Lower lobe of right lung (tissue), 2 donors: ENCODE data around the gene CKLF. TPM values are rescaled to one million over a fixed set of nuclear protein-coding genes. Genes with fewer than 3 reads are reported as not detected.
A peak's percentile ranks its signal among the peaks of the same experiment; 100 is the strongest.

Experiments
- ATAC-seq, 2 donors: fragments of 200-7000 bp; cut with Tn5 transposase; one replicate each; pipeline ENCODE4 v1.9.1; 2020 to 2022; ENCODE audit warnings: mild to moderate bottlenecking in 2 of 2, moderate library complexity in 2 of 2
- DNase-seq: peaks from one replicate; pipeline ENCODE4 v3.0.0-alpha.2; 2020
- H3K27ac ChIP-seq: fragments of 200-600 bp; one replicate; pipeline ENCODE4 v1.8.0; 2022
- H3K27me3 ChIP-seq: fragments of 200-600 bp; one replicate; pipeline ENCODE4 v1.8.0; 2022; ENCODE audit warnings: low read depth
- H3K36me3 ChIP-seq: fragments of 200-600 bp; one replicate; pipeline ENCODE4 v1.8.0; 2022; ENCODE audit warnings: mild to moderate bottlenecking
- H3K4me1 ChIP-seq: fragments of 200-600 bp; one replicate; pipeline ENCODE4 v1.8.0; 2022
- H3K4me3 ChIP-seq: fragments of 200-600 bp; one replicate; pipeline ENCODE4 v1.8.0; 2022; ENCODE audit warnings: mild to moderate bottlenecking
- H3K9me3 ChIP-seq: fragments of 200-600 bp; one replicate; pipeline ENCODE4 v1.8.0; 2022
- intact Hi-C: fragments of 100-400 bp; cut with DNase I; formaldehyde crosslinking; loops from one replicate; pipeline ENCODE4 v1.11.0; 2022
- total RNA-seq: library from RNA; stranded (reverse); fragmentation: NEBNext Ultra II Directional; extraction: Animal tissue kit (Norgen Biotek cat#: 25700); gene quantifications from one replicate; pipeline ENCODE4 v1.2.1, GENCODE V29; 2021
- TF ChIP-seq, protein P1 (sequence below): fragments of 200-600 bp; IDR thresholded peaks from one replicate; pipeline ENCODE4 v1.8.0; 2022; ENCODE audit warnings: antibody characterized with exemption, mild to moderate bottlenecking
- donor health status: DM: no; HTN: yes; CAD: no; lungs with severe emphysema.

Gene CKLF
- total RNA-seq, 1 donor from 2014 or later, result 64.9 TPM

DNA sequence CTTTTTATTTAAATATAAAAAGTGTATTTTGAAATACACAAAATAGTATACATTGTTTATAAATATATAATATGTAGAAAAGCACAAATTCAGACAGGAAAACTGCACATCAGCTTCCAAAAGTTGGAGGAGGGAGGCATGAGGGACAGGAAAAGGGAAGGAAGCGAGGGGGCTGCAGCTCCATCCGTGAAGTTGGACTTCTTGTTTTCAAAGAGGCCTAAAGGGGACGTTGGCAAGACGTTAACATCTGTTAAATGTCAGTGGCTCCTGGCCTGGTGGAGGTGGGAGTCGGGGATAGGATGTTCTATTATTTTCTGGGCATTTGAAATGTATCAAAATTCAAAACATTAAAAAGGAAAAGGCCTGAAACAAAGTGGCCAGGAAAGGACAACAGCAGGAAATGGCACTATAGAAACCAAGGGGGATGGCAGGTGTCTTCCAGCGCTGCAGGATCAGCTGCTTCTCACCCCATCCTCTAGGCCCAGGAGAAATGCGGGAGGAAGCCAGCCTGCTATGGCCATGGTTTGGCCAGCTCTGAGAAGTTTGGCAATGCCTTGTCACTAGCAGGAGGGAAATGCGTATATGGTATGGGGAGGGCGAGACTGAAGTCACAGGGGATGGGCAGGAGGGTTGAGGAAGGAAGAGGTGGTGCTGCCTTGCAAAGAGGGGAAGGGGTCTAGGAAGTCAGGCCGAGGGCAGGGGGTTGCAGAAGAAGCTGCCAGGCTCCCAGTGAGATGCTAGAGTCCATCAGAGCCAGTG is 33.3 kb downstream of the CKLF start:
- Histone ChIP-seq H3K27ac (no peak overlapping the region), H3K9me3 (no peaks in the 10 kb centered on the region), H3K36me3 (no peaks in the 10 kb centered on the region), H3K4me1 (peaks cover 30% of the 10 kb centered on the region), H3K27me3 (no peaks in the 10 kb centered on the region), H3K4me3 (no peak overlapping the region)
- DNase-seq (no peak), ATAC-seq (peak in 1 of 2 donors; percentile 53)
- intact Hi-C loops, result no loop called here
- TF ChIP-seq, protein P1, sequence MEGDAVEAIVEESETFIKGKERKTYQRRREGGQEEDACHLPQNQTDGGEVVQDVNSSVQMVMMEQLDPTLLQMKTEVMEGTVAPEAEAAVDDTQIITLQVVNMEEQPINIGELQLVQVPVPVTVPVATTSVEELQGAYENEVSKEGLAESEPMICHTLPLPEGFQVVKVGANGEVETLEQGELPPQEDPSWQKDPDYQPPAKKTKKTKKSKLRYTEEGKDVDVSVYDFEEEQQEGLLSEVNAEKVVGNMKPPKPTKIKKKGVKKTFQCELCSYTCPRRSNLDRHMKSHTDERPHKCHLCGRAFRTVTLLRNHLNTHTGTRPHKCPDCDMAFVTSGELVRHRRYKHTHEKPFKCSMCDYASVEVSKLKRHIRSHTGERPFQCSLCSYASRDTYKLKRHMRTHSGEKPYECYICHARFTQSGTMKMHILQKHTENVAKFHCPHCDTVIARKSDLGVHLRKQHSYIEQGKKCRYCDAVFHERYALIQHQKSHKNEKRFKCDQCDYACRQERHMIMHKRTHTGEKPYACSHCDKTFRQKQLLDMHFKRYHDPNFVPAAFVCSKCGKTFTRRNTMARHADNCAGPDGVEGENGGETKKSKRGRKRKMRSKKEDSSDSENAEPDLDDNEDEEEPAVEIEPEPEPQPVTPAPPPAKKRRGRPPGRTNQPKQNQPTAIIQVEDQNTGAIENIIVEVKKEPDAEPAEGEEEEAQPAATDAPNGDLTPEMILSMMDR, result no peak

GRCh38 chr16:66587881-66588600 is 35.7 kb downstream of the CKLF start:
- Histone ChIP-seq H3K27ac (no peak overlapping the region), H3K4me1 (peaks cover 30% of the 10 kb centered on the region), H3K9me3 (no peaks in the 10 kb centered on the region), H3K4me3 (peak overlapping the region; percentile 20), H3K27me3 (no peaks in the 10 kb centered on the region), H3K36me3 (no peaks in the 10 kb centered on the region)
- no peak for DNase-seq
- intact Hi-C loops, result no loop called here
- no peak for ATAC-seq
- TF ChIP-seq, protein P1, result no peak

DNA sequence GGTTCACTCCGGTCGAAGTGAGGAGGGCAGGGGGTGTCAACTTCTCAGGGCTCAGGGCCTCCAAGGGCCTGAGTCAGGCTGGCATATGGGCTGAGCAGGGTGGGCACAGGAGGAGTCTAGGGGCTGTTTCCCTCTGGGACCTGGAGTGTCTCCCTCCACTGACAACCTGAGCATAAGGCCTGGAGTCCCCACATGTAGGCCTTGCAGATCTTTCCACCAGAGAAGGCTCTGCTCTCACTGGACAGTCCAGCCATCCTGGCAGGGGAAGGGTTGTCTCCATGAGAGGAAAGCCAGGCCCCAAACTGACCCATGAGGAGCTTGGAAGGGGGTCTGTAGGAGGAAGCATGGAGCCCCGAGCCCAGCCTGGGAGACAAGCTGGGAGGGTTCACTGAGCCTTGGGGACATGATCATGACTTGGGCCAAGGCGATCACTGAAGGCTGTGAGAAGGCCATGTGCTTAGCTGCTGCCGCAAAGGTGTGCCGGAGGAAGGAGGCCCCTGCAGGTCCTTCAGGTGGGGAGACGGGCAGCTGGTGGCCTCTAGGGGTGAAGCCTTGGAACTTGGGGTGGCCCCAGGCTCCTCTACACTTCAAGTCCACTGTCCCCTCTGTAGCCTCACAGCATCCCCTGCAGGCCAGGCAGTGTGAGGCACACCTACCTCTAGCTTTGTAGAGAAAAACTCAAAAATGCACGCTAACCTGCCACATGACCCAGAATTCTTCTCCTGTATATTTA is 36.8 kb downstream of the CKLF start:
- Histone ChIP-seq H3K27ac (no peak overlapping the region), H3K9me3 (no peaks in the 10 kb centered on the region), H3K4me1 (peaks cover 30% of the 10 kb centered on the region), H3K4me3 (no peak overlapping the region), H3K27me3 (no peaks in the 10 kb centered on the region), H3K36me3 (no peaks in the 10 kb centered on the region)
- peak; percentile 77 for DNase-seq
- intact Hi-C loops, result no loop called here
- ATAC-seq, result peak; percentile 91 to 92
- TF ChIP-seq, protein P1, result peak; percentile 67

DNA sequence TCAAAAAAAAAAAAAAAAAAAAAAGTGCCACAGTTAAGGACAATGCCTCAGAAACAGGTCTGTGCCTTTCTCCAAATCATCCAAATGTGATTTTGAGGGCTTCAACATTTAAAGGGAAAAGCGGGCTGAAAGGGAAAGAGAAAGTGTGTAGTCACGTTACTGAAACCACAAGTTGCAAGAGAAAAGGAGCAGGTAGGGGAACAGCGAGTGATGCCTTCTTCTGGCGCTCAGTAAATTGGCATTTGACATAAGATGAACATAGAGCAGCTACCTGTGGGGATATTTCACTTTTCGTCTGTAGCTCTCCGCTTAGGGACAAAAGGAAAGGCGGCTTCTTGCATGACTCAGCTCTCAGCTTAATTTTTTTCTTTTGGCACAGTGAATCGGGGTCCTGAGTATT is 37.9 kb downstream of the CKLF start:
- TF ChIP-seq, protein P1, result no peak
- DNase-seq, result no peak
- ATAC-seq, result no peak
- no peaks in the 10 kb centered on the region for H3K36me3 ChIP-seq
- H3K4me3 ChIP-seq, result peak overlapping the region; percentile 28
- H3K4me1 ChIP-seq, result peaks cover 27% of the 10 kb centered on the region
- H3K9me3 ChIP-seq, result no peaks in the 10 kb centered on the region
- no peaks in the 10 kb centered on the region for H3K27me3 ChIP-seq
- no peak overlapping the region for H3K27ac ChIP-seq
- intact Hi-C loops, result no loop called here

- ATAC-seq (no peak), DNase-seq (no peak)
- Histone ChIP-seq H3K4me1 (peaks cover 20% of the 10 kb centered on the region), H3K9me3 (no peaks in the 10 kb centered on the region), H3K4me3 (no peak overlapping the region), H3K36me3 (no peaks in the 10 kb centered on the region), H3K27ac (no peak overlapping the region), H3K27me3 (no peaks in the 10 kb centered on the region)
- TF ChIP-seq, protein P1, result no peak
- intact Hi-C loops, result no loop called here
These were observed 38.6 kb downstream of the CKLF start for GRCh38 chr16:66591018-66591417.
